GM19238 (cell line): ENCODE measurements around the gene TRAF3.
A peak's percentile ranks its signal among the peaks of the same experiment; 100 is the strongest.

Source experiments
- DNase-seq: peaks from one replicate; pipeline ENCODE4 v3.0.0; 2011; ENCODE audit warnings: low spot score; ENCODE audit not compliant: insufficient read length

Gene TRAF3, protein sequence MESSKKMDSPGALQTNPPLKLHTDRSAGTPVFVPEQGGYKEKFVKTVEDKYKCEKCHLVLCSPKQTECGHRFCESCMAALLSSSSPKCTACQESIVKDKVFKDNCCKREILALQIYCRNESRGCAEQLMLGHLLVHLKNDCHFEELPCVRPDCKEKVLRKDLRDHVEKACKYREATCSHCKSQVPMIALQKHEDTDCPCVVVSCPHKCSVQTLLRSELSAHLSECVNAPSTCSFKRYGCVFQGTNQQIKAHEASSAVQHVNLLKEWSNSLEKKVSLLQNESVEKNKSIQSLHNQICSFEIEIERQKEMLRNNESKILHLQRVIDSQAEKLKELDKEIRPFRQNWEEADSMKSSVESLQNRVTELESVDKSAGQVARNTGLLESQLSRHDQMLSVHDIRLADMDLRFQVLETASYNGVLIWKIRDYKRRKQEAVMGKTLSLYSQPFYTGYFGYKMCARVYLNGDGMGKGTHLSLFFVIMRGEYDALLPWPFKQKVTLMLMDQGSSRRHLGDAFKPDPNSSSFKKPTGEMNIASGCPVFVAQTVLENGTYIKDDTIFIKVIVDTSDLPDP

DNA sequence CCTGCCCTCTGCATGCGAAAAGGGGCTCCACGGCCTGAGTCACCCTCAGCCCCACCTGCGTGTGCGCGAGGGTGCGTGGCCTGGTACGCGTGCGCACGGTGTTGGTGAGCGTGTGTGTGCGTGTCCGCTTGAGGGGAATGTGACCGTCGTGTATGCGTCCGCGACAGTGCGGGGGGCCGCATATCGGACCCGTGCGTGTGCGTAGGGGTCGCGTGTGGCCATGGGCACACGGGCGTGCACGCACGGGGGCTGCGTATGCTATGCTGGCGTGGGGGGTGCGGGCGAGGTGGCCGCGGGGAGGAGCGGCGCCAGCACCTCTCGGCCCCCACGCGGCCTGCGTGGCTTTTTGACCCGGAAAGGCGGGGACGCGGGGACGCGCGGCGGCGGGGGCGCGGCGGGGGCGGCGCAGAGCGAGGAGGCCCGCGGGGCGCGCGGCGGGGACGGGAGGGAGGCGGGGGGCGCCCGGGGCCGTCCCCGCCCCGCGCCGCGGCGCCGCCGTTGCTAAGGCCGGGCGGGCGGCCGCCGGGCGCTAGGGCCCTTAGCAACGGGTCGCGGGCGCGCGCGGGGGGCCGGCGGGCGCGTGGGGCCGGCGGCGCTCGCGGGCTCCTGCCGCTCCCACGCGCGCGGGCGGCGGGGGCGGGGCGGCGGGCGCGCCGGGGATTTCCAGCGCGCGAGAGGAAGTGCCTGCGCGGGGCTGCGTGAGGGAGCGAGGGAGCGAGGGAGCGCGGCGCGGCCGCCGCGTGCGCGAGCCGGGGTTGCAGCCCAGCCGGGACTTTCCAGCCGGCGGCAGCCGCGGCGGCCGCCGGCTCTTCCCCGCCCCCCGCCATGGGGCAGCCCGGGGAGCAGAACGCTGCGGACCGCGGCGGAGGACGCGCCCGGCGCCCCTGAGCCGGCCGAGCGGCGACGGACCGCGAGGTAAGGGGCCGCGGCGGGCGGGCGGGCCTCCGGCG is at the start of gene TRAF3:
TSS of gene TRAF3 (plus strand) at position 689 of the 950 bp plus-strand sequence. CDS start 92,753 bp downstream, outside the sequence.
- peak; percentile 96 for DNase-seq

DNA sequence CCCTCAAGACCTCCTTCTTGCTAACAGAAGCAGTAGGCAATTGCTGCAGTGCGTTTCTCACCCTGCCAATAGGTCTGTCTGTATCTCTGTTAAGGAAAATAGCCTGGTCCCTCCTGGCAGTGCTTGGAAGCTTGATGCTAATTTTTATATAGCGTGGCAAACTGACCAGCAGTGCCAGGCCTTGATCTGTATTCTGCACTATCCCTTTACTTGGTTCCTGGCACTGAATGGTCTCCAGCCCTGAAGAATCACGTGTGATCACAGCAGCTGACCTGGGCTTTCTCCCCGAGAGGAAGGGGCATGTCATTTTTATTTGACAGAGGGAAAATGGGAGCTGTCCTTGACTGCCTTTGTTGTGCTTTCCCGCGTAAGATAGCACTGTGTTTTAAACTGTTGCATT is 48.7 kb upstream of the TRAF3 start:
- DNase-seq: no peak

DNA sequence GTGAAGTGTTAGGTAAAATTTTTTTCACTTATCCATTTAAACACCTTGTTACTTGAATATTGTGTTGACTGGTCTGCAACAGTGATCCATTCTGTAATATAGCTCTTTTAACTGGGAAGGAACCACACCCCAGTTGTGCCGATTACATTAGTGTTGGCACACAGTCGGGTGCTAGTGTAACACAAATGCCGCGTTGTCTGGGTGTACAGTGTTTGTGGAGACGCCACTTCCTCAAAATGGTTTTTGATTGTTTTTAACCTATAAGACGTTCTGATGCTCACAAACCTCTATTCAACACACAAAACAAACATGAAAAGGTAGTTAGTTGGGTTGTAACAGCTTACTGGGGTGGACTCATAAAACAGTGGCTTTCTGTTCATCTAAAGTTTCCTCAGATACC is 48.0 kb upstream of the TRAF3 start:
- DNase-seq: no peak

DNA sequence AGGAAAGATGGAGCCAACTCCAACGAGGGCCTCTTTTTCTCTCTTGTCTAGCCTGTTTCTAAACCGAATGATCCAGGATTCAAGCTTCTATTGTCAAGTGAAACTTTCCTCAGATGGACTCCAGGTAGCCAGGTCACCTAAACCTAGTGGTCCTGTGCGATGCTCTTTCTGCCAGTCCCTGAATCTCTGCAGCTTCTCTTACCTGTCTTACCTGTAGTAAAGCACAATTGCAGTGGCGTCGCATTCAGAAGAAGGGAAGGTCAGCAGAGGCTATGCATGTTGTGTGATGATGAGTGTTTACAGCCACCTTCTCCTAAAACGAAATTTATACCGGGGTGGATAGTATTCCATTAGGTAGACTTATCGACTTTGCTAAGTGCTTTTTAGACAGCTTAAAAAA is 47.4 kb upstream of the TRAF3 start:
- no peak for DNase-seq

DNA sequence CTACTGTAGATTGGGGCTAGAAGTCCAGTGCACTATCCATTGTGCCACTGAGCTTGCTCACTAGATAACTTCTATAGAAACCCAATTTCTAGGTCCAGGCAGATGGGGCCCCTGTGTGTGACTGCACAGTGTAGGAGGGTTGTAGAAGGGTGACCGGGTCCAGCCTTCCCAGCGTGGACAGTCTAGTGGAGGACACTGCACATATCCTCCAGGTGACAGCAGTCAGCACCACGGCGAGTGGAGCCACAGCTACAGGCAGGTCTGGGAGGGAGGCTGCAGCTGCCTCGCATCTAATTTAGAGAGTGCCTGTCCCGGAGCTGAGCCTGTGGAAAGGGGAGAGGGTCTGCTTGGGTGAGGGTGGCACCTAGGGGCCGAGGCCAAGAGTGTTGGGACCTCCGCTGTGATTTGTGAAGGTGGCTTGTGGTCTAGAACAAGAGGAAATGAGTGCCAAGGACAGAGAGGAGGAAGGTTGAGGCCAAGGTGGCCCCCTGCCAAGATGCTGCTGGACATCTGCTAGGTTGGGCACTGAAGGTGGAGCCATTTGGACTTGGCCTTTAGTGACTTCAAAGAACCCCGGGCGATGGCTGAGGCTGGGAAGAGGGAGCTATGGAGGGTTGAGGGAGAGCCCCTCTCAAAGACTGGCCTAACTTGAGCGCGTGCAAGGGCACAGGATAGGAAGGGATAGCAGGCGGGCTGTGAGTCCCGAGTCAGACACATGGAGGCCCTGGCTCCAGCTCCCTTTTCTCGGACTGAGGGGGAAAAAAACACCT is 46.0 kb upstream of the TRAF3 start:
- DNase-seq: no peak

DNA sequence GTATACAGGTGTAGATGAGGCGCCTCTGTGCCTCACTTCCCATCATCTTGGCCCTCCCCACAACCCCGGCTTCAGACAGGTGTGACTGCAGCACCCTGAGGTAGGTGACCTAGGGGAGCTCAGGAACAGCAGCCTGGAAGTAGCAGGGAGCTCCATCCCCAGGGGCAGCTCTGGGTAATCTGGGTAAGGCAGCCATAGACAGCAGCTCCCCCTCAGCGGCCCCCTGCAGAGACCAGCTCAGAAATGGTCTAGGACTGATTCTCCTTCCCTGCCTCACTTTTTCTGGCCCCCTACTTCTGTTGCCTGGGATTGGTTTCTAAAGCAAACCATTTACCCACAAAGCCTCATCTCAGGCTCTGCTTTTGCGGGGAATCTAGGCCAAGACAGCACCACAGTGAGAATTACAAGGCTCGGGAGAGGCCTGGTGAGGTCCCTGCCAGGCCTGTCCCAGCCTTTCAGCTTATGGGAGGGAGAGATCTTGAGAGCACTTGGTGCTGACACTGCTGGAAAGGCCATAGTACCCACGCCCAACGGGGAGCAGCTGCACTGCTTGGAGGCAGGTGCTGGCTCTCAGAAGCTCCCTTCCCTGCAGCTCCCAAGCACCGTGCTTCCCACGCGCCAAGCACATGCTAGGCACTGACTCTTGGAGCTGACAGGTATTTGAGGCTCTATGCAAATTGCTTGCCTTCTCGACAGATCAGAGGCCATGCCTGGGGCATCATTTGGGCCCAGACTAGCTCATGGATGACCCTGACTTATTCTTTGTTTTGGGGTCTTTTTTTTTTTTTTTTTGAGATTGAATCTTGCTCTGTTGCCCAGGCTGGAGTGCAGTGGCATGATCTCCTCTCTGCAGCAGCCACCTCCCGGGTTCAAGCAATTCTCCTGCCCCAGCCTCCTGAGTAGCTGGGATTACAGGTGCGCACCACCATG is 45.1 kb upstream of the TRAF3 start:
- DNase-seq: no peak

DNA sequence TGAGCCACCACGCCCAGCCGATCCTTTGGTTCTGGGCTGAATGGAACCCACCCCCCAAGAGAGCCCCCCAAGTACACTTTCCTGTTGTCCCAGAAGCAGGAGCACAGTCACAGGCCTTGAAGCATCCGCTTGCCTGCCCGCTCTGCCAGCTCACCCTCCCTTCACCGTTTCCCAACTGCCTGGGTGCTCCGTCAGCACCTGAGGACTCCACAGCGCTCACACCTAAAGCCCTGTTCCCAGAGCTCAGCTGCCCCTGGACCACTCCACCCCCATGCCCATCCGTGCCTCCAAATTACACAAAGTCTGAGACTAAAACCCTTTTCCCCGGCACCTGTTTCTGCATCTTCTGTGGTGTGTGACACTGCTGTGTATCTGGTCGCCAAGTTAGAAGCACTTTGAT is 44.3 kb upstream of the TRAF3 start:
- no peak for DNase-seq

DNA sequence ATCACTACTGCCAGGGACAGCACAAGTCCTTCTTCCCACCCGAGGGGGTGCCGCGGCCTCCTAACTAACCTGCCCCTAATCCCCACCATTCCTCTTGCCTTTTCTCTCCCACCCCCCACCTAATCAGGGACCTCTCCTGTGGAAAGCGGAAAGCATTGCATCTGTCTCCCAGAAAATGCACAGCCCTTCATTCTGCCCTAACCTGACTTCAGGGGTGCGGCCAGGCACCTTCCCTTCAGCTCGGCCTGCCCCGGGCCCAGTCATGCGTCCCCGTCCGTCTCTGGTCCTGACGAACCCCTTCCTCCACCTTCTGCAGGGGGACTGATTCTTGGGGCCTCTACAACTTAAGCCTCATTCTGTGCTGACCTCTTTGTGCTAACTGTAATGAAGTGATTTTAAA is 43.9 kb upstream of the TRAF3 start:
- DNase-seq: no peak

DNA sequence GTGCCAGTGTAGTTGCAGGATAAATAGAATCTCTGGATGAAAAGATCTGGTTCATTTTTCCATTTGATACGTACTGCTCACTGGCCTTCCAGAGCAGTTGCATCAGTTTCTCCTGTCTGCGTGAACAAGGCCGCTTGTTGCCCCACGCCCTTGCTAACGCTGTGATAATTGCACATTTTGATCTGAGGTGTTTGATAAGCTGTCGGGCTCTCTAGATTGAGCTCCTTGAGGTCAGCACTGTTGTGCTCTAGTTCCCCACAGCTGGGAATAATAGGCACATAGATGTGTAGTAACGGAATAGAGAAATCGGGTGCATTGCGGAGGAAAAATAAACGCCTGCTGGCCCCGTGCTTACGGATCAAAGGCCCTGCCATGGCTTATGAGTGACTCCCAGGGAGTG is 42.8 kb upstream of the TRAF3 start:
- DNase-seq: no peak

DNA sequence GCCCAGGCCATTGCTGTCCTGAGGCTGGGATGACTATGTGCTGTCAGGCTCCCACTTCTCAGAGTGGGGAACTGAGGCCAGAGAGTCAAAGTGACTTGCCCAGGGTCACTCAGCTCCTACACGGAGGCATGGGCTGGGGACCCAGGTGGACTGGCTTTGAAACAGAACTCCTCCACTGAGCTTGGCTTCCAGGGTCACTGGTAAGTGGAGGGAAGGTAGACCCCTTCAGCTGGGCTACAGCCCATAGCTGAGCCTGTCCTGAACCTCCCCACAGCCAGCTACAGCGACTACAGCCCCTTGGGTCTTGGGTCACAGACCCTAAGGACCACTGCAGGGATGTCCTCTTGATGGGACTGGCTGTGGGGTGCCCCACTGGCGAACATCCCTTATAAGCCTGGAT is 40.3 kb upstream of the TRAF3 start:
- DNase-seq: no peak

DNA sequence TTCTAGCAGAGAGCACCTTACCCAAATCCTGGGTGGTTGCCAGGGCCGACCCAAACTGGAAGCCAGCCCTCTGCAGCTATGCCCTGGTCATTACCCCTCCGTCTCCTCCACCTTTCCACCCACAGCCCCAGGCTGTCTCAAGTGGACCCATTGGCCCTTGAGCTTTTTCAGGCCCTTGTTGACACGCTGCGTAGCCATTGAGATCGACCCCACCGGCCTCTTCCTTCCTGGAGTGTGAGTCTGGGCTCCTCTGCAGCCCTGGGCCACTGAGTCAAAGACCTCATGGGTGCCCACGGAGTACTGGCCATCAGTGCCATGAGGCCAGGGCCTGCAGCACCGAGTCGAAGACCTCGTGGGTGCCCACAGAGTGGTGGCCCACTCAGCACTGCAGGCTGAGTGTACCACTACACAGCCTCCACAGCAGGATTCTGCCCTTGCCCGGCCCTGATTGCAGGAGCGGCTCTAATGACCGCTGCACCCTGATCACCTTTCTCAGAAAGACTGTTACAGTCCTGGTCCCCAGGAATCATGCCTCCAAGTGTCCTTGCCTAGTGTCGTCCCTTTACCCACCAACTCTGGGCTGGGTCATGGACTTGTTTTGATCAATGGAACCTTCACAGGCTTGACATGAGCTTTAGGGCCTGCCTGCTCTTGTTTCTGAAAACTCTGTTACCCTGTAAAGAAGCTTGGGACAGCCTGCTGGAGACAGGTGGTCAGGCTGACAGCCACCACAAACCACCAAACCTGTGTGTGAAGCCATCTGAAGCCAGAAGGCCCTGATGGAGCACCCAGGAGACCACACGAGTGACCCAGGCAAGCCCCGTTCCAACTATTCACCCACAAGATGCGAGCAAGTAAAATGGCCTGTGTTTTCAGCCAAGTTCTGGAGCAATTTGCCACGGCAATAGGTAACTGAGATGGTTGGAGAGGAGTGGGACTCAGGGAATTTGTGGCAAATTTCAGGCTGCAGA is 39.6 kb upstream of the TRAF3 start:
- DNase-seq: no peak

DNA sequence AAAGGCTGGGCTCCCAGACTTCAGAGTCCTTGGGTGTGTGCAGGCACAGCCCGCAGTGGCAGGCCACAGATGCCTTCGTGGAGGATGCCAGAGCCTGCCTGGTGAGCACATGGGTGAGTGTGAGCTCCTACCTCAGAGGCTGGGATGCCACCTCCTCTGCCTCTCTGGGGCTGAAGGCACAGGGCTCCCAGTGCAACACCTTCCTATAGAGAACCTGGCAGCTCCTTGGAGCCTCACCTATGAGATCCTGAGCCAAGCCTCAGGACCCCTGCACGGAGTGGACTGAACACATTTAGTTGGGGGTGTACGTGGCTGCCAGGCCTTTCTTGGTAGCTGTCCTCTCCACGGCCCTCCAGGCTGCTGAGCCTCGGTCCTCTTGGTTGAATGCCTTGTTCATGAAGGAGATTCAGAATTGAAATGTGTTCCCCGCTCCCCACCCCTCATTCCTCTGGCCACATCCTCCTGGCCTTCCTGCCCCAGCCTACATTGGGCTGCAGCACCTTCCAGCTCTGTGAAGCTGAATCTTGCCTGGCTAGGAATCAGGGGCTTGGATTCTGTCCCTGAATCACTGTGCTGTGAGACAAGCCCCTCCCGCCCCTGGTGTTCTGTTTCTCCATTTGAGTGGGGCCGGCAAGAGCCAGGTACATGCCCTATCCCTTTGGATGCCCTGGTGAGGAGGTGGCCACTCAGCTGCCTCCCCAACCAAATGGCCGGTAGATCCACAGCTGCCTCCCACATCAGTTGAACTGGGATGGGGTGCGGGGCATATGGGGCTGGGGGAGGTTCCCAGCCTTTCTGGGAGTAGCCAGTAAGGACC is 38.7 kb upstream of the TRAF3 start:
- no peak for DNase-seq

DNA sequence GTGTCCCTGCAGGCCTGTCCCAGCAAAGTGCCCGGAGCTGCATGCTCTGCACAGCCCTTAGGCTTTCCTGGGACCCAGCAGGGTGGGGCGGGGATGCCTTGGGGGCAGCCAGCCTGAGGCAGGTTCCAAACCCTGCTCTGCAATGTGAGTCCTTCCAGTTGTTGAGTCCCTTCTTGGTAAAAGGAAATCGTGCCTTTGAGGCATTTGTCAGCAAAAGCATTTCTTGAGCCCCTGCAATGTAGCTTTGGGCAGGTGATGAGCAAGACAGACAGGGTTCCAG is 38.1 kb upstream of the TRAF3 start:
- no peak for DNase-seq

DNA sequence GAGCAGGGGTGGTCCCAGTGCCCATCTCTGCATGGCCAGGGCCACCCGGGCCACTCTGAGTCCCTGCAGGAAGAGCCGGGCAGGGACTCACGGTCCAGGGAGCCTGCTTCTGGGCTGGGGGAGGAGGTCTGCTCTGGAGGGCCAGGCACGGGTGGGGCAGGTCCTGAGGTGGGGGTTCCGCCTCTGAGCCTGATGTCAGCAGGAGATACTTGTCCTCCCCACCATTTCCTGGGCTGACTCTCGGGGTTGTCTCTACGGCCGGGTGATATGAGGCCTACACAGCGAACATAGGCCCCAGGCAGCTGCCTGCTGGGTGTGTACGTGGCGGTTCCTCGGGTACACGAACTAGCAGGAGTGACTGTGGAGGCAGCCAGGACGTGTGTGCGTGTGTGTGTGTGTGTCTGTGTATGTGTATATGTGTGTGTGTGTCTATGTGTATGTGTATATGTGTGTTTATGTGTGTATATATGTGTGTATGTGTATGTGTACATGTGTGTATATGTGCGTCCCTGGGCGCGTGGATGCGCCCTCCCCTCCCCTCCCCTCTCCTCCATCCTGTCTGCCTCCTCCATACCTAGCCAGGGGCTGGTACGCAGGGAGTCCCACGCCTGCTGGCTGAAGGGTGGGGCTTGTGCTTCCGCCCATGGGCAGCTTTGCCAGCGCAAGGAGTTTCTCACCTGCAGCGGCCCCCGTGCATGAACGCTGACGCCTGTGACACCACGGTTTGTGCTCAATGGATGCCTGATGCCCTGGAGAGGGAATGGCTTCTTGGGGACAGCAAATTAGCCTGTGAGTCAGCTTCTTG is 30.4 kb upstream of the TRAF3 start:
- no peak for DNase-seq

DNA sequence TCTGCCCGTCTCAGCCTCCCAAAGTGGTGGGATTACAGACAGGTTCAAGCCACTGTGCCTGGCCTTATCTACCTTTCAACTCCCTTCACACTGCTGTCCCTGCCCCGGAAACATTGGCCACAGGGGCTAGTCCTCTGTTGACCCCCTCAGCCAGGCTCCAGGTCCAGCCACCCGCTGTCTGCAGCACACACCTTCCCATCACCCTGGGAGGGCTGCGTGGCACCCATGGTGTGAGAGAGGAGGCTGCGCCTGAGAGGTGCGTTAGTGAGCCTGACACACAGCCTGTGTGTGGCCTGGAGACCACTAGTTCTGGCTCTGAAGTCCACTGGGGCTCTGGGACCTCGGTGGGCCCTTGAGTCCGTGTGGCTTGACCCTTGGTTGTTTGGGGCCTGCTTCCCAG is 28.4 kb upstream of the TRAF3 start:
- no peak for DNase-seq

DNA sequence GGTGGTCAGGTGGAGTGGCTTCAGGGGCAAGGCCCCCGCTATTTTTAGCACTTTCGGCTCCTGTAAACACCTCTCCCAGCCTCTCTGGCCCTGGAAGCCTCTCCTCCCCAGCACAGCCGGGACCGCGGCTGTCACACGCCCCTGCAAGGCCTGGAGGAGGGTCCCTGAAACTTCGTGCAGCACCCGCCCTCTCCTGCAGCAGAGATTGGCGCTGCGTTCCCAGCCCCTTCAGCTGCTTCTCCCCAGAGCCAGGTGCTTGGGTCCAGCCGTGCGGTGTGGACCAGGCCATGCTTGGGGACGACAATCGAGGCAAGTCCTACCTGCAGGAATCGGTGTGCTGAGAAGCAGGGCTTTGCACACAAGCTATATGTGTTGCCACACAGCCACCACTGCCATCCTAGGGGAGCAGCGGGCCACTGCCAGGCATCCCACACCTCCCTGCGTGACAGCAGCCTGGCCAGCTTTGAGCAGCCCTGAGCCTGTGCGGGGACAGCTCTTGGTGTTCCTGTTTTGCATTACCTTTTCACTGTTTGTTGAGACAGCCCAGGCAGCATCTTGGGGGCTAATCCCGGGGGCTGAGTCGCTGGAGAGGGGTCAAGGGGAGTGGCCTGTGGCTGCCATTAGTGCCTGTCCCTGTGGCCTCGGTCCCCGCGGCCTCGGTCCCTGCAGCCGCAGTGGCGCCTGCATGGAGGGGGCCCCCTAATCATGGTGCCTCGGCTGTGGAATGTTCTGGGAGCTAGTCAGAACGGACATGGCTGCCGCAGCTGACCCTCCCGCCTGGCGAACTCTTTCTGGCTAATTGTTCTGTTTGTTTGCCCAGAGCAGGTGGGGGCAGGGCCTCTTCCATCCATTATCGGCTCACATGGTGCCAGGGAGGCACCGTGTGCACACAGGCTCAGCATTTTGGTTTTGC is 27.6 kb upstream of the TRAF3 start:
- DNase-seq: no peak

DNA sequence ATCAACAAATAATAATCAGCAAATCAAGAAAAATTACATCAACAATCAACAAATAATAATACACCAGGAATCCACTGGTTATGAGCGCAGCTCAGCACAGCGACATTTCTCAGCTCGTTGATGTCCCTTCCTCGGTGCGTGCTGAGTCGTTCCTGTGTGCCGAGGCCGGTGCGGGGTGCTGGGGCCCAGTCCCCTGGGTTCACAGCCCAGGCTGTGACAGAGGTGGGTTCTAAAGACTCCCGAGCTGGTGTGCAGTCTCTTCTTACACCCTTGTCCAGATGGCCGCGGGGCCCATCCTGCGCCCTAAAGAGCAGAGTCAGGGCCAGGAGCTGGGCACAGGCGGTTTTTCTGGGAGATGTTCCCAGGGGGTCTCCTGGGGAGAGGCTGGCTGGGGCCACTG is 26.9 kb upstream of the TRAF3 start:
- no peak for DNase-seq
